Activated T-cell treated with anti-CD3 and anti-CD28 coated beads for 1 hour (primary cell): ENCODE measurements around the gene DENND5B.
"Not testable (repeated sequence)": the region's sequence is repeated elsewhere in the genome, so short reads cannot be mapped to it uniquely, and the experiment has no call there.

Source experiments
- DNase-seq: peaks from one replicate; pipeline ENCODE4 v3.0.0-alpha.2; 2020; ENCODE audit warnings: low read depth

Gene DENND5B

DNA sequence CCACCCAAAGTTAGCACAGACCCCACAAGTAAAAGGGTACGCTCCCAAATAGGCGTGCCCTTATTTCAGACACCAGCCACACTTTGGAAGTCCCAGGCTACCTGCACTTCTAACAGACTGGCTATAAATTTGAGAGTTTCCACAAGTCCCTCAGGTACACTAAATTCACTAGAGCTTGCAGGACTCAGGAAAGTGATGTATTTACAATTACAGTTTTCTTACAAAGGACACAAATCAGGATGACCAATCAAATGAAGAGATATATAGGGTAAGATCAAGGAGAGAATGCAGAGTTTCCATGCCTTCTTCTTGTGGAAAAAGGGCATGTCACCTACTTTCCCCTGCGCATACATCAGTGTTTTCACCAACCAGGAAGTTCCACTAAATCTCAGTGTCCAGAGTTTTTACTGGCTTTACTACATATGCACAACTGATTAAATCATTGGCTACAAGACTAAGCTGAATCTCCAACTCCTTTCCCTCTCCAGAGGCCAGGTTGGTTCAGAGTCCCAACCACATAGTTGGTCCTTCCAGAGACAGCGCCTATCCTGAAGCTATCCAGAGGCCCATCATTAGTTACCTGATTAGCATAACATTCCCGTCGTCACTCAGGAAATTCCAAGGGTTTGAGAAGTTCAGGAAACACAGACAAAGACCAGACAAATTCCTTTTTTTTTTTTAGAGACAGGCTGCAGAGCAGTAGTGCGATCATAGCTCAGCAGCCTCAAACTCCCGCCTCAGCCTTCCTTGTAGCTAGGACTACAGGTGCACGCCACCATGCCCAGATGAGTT lies 84.2 kb downstream of the DENND5B start:
- no peak for DNase-seq

DNA sequence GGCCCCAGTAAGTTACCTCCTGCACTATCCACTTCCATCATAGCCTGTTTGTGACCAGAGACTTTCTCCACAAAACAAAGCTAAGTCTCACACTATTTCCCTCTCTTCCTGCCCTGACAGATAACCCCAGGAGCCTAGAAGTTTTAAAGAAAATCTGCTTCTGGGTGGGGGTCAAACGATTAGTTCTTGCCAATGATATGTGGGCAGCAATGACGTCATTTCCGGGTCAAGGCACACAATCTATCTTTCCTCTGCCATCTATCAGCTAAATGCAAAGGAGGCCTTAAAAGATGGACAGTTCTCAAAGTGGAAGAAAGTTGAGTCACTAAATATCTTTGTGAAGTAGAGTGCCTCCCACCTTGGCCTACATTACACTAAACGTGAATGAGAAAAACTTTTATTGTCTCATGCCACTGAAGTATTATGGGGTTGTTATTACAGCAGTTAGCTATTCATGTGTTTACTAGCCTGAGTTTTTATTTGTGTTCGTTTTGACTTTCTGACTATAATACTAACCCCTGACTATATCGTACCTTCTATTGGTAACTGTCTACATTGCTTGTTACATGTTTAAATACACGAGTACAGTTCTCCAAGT lies 86.2 kb downstream of the DENND5B start:
- DNase-seq, result no peak

DNA sequence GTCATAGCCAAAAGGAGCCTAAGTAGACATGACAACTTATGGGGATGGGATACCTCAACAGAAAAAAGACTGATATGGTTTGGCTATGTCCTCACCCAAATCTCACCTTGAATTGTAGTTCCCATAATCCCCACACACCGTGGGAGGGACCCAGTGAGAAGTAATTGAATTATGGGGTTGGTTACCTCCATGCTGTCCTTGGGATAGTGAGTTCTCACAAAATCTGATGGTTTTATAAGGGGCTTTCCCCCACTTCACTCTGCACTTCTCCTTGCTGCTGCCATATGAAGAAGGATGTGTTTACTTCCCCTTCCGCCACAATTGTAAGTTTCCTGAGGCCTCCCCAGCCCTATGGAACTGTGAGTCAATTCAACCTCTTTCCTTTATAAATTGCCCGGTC lies 89.9 kb downstream of the DENND5B start:
- not testable (repeated sequence) for DNase-seq

DNA sequence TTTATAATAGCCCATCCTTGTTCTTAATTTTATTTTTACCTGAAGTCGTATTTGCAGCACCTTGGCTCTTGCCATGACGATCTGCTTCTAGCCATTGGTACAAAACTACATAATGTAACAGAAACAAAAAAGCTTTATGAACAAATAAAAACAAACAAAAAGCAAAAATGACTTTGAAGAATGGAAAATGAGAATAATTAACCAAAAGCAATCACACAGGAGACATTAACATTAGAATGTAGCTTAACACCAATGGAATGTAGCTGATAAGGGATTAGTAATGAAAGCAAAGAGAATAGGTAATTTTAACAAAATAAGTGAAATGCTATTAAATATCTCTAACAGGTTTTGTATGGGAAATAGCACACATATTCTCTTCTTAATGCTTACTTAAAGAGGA lies 91.4 kb downstream of the DENND5B start:
- DNase-seq, result no peak

DNA sequence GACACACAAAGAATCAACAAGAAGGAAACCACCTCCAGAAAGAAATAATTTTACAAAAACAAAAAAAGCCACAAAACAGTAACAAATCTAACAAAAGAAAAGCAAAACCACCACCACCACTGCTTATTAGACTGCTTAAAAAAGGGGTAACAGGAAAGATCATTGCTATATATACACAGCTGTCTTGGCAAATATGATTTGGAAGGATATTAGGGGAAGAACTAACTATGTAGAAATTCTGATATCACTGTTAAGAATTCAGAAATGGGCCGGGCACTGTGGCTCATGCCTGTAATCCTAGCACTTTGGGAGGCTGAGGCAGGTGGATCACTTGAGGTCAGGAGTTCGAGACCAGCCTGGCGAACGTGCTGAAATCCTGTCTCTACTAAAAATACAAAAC lies 92.5 kb downstream of the DENND5B start:
- DNase-seq, result no peak

DNA sequence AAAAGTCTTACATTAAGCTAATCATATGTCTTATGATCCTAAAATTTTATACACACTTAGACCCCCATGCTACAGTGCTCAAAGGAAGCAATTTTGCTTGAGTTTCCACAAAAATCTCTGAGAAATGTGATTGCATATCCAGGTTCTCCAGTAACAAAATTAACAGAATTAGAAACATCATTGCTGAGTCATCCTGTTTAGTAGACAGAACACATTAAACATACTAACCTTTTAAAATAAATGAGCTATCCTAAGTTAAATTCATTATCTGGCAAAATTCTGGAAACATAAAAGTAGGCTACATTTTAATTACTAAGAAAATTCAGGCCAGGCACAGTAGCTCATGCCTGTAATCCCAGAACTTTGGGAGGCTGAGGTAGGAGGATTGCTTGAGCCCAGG lies 94.7 kb downstream of the DENND5B start:
- DNase-seq, result no peak

DNA sequence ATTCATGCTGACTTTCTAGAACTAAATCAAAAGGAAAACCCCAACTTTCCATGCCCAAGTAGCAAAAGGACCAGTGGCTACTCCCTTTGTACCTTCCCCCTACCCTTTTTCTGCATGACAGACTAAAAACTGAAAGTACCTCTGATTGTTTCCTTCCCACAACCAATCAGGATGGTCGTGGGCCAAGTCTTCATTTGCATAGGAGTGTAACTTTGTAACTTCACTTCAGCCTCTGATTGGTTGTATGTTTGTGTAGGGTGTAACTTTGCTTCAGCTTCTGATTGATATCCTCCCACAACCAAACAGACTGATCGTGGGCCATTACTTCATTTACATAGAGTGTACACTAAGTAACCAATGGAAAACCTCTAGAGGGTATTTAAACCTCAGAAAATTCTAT lies 96.5 kb downstream of the DENND5B start:
- DNase-seq, result no peak

DNA sequence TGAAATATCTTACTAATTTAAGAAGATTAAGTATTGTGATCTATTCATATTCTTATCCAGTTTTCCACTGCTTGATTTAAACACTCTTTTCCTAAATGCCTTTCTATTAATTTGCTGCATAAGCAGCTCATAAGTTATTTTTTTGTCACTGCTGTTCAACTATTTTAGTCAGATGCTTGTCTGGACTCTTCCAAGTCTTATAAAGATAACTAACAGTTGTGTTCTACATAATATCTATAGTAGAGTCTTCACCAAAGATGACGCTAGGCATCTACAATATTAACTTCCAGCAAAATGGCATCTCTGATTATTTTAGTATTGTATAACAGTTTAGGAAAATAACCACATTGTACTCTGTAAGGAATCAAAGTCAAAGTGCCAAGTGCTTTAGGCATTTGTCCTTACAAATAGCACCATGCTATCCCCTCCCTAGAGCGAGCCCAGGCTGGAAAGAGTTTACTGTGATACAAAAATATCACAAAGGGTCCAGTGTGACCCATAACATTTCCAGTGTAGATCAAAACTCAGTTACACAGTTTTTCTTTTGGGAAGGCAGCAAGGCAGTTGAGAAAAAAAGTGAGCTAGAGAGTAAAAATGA lies 98.2 kb downstream of the DENND5B start:
- DNase-seq, result no peak

DNA sequence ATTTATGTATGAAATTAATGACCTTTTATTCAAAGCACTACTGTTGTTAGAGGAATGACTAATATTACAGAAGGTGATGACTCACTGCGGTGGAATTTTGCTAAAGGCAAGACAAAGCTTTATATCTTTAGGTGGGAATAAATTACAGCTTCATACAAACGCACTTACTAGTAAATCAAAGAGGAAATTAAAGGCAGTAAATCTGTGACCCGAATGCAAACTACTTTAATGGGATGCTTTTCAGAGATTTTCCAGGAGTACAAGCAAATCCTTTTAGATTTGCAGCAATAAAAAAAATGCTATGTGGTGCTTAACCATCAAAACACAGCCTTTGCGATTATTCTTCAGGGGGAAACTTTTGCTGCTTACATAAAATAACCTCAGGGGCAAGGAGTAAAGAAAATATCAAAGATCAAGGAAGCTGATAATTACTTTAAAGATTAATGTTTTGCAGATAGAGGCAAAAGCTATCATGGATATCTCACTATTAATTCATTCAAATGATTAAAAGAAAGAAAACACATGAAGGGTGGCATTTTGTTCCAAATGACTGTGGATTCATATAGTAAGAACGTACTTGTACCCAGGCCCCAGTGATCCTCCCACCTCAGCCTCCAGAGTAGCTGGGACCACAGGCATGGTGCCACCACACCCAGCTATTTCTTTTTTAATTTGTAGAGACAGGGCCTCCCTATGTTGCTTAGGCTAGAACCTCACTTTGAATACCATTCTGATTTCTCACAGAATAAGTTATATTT lies 98.9 kb downstream of the DENND5B start:
- no peak for DNase-seq

DNA sequence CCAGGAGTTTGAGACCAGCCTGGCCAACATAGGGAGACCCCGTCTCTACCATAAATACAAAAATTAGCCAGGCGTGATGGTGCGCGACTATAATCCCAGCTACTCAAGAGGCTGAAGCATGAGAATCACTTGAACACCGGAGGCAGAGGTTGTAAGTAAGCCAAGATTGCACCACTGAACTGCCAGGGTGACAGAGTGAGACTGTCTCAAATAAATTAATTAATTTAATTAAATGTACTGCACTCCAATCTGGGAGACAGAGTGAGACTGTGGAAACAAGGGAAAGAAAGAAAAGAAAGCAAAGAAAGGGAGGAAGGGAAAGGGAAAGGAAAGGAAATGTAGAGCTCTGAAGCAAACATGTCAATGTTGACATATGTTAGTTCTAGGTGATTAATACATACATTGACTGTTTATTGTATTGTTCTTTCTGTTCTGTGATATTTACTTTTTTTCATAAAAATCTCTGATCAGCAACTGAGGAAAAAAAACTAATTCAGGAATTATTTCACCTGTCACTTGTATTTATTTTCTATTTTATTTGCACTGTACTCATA lies 99.6 kb downstream of the DENND5B start:
- no peak for DNase-seq

DNA sequence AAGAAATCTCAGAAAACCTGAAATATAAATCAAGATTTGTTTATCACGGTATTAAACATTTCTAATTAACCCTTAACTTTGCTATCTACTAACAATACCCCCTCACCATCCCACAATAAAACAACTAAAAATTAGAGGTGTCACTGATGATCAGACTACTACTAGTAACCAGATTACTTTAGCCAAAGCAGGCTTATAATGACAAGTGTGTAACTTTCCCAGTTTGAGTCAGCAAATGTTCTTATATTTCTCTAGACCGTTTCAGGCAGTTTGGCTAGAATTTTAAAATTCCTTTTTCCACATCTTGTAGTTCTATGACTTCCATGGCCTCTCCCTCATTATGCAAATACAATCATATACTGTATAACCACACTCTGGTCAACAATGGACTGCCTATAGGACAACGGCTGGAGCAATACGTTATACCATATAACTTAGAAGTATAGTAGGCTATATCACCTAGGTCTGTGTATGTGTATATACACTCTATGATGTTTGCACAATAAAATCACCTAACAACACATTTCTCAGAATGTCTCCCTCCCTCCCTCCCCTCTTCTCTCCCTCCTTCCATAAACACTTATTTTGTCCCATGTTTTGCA lies 102.1 kb downstream of the DENND5B start:
- DNase-seq, result no peak

DNA sequence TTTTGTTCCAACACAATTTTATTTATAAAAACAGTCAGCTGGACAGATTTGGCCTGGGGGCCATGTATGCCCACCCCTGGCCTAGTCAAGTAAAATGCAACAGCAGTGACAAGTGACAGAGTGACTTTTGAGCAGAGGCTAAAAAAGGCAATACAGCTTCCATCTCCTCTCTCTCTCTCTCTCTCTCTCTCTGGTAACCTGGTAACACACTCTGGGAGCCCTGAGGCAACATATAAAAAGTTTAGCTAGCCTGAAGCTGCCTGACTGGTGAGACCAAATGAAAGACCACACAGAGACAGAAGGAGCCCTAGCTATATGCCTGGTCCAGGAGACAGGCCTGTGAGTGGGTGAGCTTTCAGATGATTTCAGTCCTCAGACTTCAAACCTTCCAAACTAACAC lies 105.4 kb downstream of the DENND5B start:
- no peak for DNase-seq

DNA sequence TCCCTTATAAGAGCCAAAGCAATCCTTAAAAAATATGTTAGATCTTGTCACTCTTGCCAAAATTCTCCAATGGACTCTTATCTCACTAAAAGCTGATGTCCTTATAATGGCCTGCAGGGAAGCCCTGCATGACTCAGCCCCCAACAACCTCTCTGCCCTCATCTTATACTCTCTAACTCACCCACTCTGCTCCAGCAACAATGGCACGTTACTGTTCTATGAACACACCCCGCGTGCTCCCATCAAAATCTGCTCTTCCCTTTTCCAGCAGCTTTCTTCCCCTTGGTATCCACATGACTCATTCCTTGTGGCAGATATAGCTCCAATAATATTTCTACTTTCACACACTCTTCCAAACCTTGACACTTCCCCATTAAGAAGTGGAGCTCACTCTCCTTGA lies 108.1 kb downstream of the DENND5B start:
- DNase-seq, result no peak

DNA sequence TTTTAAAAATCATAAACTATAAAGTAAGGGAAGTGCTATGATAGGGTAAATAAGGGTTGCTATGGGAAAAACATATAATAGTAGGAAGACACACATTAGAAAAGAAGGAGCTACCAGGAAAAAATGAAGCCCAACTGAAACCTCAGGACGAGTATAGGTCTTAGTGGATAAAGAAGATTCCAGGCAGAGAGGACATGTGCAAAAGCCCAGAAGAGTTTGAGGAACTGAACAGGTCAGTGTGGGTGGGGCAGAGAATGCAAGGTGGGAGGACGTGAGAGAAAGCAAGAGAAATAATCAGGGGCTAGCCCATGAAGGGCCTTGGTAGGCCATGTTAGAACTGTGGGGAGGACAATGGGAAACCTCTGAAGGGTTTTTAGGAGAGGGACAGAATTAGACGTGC lies 109.5 kb downstream of the DENND5B start:
- DNase-seq, result no peak

DNA sequence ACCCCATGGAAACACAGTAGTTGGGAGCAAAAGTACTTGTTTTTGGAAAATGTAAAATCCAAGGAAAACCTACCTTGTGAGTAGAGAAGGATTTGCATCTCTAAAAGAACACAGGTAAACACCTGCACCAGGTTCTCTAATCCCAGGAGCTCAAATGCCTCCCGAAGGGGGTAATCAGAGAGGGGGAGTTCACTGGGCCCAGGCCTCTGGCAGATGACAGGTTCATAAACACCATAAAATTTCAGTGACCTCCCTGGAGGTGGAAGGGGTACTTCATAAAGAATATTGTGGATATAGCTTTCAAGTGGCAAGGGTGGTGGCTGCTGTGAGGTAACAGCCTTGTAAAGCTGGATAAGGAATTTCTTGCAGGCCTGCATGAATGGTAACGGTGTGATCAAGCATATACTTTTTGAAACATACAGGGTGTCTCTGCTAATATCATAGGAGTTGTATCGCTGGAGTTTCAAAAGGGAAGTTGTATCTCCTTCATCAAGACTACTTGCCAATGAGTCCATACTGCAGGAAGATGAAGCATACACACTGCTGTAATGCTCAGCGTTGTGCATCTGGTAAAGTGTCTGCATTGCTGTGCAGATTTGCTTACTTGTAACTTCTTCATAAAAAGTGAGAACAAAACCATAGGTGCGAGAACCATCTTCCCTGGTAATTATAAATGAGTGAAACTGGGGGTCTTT lies 111.3 kb downstream of the DENND5B start:
- no peak for DNase-seq

DNA sequence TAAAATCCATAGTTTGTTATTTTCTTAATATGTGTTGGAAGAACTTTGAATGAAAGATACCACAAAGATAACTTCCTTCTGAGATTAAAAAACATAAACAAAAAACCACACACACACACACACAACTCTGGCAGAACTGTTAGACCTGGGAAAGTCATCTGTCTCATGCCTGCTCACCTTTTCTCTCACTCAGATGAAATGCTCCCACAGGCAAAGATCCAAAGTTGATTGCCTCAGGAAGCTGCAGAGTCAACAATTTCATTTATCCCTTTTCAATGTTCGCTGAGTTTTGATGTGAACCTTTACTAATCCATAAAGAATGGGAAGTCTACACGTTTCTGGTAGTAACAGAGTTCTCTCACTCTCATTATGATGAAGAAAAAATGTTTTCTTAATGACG lies 112.0 kb downstream of the DENND5B start:
- no peak for DNase-seq

DNA sequence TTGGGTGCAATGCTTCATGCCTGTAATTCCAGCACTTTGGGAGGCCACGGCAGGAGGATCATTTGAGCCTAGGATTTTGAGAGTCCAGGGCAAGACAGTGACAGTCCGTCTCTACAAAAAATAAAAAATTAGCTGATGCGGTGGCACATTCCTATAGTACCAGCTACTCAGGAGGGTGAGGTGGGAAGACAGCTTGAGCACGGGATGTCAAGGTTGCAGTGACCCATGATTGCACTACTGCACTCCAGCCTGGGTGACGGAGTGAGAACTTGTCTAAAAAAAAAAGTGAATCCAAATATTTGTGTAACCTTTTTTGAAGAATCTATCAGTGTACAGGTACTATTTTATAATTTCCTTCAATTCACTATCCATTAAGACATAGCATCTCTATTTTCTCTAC lies 112.5 kb downstream of the DENND5B start:
- no peak for DNase-seq

DNA sequence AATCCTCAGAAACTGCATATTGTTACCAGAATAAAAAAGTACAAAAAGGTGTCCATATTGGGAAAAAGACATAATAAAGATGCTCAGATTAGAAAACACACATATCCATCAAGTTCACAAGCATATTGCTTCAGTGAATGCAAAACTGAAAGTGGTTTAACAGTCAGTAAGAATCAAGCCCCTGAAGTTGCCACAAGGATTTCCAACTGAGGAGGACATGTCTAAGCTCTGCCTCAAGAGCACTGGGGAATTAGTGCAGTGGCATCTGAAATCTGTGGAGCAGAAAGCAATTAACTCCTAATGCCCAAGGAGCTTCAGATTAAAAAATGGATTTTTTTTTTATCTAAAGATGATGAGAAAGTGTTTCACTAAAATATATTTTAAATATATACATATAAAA lies 113.2 kb downstream of the DENND5B start:
- DNase-seq, result no peak

DNA sequence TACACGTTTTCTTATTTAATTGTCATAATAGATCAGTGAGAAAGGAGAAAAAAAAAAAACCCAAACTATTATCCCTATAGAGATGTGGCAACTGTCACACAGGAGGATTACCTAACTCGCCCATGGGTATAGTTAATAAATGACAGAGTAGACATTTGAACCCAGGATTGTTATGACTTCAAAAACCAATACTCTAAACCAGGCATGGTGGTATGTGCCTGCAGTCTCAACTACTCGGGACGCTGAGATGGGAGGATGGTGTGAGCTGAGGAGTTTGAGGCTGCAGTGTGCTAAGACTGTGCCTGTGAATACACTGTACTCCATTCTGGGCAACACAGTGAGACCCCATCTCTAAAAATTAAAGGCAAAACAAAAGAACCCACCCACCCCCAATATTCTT lies 114.5 kb downstream of the DENND5B start:
- DNase-seq, result no peak

DNA sequence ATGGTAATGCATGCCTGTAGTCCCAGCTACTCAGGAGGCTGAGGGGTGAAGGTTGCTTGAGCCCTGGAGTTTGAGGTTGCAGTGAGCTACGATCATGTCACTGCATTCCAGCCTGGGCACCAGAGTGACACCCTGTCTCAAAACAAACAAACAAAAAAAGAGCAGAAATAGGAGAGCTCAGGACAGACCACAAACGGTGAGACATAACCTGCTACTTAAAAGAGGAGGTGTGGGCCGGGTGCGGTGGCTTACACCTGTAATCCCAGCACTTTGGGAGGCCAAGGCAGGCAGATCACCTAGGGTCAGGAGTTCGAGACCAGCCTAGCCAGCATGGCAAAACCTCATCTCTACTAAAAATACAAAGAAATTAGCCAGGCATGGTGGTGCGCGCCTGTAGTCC lies 115.3 kb downstream of the DENND5B start:
- not testable (repeated sequence) for DNase-seq

DNA sequence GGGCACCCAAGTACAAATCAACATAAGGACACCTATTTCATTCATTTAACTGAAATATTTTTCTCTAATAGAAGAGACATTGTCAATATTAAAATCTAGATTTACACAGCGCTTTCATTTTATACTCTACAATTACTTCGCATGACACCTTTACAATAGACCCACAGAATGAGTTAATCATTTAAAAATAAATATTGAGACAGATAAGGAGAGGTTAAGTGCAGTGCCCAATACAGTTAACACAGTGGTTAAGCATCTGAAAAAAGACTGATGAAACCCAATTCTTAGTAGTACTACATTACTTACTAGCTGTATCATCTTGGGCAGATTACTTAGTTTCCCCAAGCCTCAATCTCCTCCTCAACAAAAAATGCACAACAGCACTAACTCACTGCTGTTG lies 116.2 kb downstream of the DENND5B start:
- no peak for DNase-seq

DNA sequence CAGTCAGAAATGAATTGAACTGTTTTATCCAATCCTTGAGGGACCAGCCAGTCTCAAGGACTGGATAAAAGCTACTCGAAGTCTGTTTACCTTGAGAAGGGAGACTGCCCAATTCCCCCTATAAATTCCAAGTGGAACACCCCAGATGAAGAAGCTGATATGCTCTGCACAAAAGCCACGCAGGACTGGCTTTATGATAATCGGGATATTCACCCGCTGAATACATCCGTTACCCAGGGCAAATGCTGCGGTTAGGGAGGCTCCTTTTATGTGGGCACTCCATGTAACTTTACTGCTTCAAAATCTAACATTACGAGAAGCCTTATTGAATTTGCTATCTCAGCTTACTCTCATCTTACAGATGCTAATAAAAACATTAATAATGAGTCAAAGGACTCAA lies 119.1 kb downstream of the DENND5B start:
- DNase-seq, result no peak
